ENCODE data around the gene IQCK. TPM values are rescaled to one million over a fixed set of nuclear protein-coding genes. Genes with fewer than 3 reads are reported as not detected.

The IQCK gene
- total and polyA plus RNA-seq, 2 donors (not counting 1 experiment from before 2014, with no cell fraction given) = 4.6 to 9.9 TPM

DNA sequence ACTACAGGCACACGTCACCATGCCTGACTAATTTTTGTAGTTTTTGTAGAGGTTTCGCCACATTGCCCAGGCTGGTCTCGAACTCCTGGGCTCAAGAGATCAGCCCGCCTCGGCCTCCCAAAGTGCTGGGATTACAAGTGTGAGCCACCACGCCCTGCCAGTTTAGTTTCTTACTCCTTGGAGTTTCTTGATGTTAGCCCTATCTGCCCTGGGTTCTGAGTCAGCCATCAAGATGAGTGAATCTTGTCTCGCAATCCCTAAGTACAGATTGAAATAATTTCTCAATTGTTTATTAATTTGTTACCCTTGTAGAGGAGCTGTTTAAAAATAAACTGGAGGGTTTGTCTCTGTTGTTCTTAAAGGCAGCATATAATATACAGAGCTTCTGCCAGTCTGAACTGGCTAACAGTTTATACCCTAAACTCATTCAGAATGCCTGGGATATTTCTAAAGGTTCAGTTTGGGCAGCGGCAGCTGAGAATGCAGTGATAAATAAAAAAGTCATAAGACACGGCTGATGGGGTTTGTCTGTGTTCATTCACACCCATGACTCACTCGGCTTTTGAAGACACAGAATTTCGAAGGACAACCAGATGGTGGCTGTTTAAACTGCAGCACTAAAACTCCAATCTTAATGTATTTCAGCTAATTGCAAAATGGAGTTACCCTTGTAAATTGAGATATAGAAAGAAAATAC lies 127.0 kb downstream of the IQCK start:
- TF ChIP-seq EZH2 (IDR thresholded peaks at IDR 0.05; ENCODE audit: low read length, missing control alignments) = no peak
- TF ChIP-seq, protein P1, sequence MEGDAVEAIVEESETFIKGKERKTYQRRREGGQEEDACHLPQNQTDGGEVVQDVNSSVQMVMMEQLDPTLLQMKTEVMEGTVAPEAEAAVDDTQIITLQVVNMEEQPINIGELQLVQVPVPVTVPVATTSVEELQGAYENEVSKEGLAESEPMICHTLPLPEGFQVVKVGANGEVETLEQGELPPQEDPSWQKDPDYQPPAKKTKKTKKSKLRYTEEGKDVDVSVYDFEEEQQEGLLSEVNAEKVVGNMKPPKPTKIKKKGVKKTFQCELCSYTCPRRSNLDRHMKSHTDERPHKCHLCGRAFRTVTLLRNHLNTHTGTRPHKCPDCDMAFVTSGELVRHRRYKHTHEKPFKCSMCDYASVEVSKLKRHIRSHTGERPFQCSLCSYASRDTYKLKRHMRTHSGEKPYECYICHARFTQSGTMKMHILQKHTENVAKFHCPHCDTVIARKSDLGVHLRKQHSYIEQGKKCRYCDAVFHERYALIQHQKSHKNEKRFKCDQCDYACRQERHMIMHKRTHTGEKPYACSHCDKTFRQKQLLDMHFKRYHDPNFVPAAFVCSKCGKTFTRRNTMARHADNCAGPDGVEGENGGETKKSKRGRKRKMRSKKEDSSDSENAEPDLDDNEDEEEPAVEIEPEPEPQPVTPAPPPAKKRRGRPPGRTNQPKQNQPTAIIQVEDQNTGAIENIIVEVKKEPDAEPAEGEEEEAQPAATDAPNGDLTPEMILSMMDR (conservative IDR thresholded peaks at IDR 0.05 in 1 of 2, IDR thresholded peaks at IDR 0.05 in 1 of 2; ENCODE audit: low read depth in 1 of 2, low read length in 2 of 2) = no peak
- Histone ChIP-seq H3K79me2 (ENCODE audit: control insufficient read depth, insufficient read depth, low read length) (no peaks in the 10 kb centered on the region), H3K9me3 (ENCODE audit: control insufficient read depth, insufficient read depth, low read depth, low read length) (no peaks in the 10 kb centered on the region), H3K4me1 (ENCODE audit: control insufficient read depth, extremely low read depth, insufficient read depth, low read length) (no peaks in the 10 kb centered on the region), H4K20me1 (ENCODE audit: control insufficient read depth, extremely low read depth, insufficient read depth, low read length) (no peaks in the 10 kb centered on the region), H3K9ac (ENCODE audit: insufficient read depth, low read length) (no peak overlapping the region), H3K27me3 (ENCODE audit: control insufficient read depth, insufficient read depth, low read length) (no peaks in the 10 kb centered on the region), H3K4me2 (ENCODE audit: extremely low read depth, insufficient read depth, low read length) (peak overlapping the region; percentile 30), H2AFZ (ENCODE audit: low read length) (no peak overlapping the region), H3K36me3 (ENCODE audit: control insufficient read depth, insufficient read depth, low read length) (no peaks in the 10 kb centered on the region), H3K27ac (ENCODE audit: insufficient read depth, low read length) (peak overlapping the region; percentile 6), H3K4me3 (replicated peaks in 1 of 4; ENCODE audit: control extremely low read depth in 1 of 4, insufficient read depth in 1 of 4, low read depth in 3 of 4, low read length in 4 of 4) (no peak overlapping the region)
- peak; percentile 86 to 87 for DNase-seq (ENCODE audit: low read depth in 2 of 2)

DNA sequence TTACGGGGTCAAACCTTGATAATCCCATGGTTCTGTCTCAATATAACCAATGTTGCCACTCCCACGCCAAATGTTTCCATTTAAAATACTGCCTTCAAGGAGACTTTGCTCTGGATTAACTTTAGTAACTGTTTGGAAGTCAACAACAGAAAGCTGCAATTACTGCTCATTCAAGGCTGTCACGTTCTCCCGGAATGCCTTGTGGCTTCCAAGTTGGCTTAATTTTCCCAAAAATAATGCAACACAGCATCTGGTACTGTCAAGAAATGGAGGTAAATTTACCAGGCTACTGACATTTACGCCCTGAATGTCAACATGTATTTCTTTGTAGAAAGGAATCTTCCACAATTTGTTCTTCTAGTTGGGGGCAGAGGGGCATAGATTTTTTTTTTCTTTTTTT lies 128.4 kb downstream of the IQCK start:
- H3K4me3 ChIP-seq (replicated peaks in 1 of 4; ENCODE audit: control extremely low read depth in 1 of 4, insufficient read depth in 1 of 4, low read depth in 3 of 4, low read length in 4 of 4) = no peak overlapping the region
- no peak for DNase-seq (ENCODE audit: low read depth in 2 of 2)
- H3K36me3 ChIP-seq (ENCODE audit: control insufficient read depth, insufficient read depth, low read length) = no peaks in the 10 kb centered on the region
- H3K27me3 ChIP-seq (ENCODE audit: control insufficient read depth, insufficient read depth, low read length) = no peaks in the 10 kb centered on the region
- H3K4me1 ChIP-seq (ENCODE audit: control insufficient read depth, extremely low read depth, insufficient read depth, low read length) = no peaks in the 10 kb centered on the region
- no peak overlapping the region for H3K27ac ChIP-seq (ENCODE audit: insufficient read depth, low read length)
- H3K9me3 ChIP-seq (ENCODE audit: control insufficient read depth, insufficient read depth, low read depth, low read length) = no peaks in the 10 kb centered on the region
- H3K4me2 ChIP-seq (ENCODE audit: extremely low read depth, insufficient read depth, low read length) = no peak overlapping the region
- H4K20me1 ChIP-seq (ENCODE audit: control insufficient read depth, extremely low read depth, insufficient read depth, low read length) = no peaks in the 10 kb centered on the region
- no peaks in the 10 kb centered on the region for H3K79me2 ChIP-seq (ENCODE audit: control insufficient read depth, insufficient read depth, low read length)
- no peak for TF ChIP-seq EZH2 (IDR thresholded peaks at IDR 0.05; ENCODE audit: low read length, missing control alignments)
- TF ChIP-seq, protein P1 (conservative IDR thresholded peaks at IDR 0.05 in 1 of 2, IDR thresholded peaks at IDR 0.05 in 1 of 2; ENCODE audit: low read depth in 1 of 2, low read length in 2 of 2) = no peak
- no peak overlapping the region for H2AFZ ChIP-seq (ENCODE audit: low read length)
- H3K9ac ChIP-seq (ENCODE audit: insufficient read depth, low read length) = no peak overlapping the region

DNA sequence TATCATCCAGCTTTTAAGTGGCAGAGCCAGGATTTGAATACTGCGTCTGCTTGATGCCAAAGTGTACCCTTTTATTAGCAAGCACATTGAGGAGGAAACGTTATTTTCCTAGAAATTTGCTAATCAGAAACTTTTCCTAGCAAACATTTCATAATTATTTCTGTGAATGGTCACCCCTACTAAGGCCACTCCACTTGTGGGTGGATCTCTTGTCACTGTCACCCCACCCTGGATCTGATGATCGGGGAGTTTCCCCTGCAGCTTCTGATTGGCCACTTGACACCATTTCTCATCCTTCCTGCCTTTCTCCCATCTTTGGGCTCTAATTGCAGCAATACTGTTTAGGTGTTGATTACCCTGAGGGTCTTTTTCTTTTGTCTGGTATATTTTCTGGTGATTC lies 130.7 kb downstream of the IQCK start:
- Histone ChIP-seq H3K9ac (ENCODE audit: insufficient read depth, low read length) (no peak overlapping the region), H3K9me3 (ENCODE audit: control insufficient read depth, insufficient read depth, low read depth, low read length) (no peaks in the 10 kb centered on the region), H3K4me2 (ENCODE audit: extremely low read depth, insufficient read depth, low read length) (no peak overlapping the region), H3K27ac (ENCODE audit: insufficient read depth, low read length) (no peak overlapping the region), H3K4me3 (replicated peaks in 1 of 4; ENCODE audit: control extremely low read depth in 1 of 4, insufficient read depth in 1 of 4, low read depth in 3 of 4, low read length in 4 of 4) (no peak overlapping the region), H3K4me1 (ENCODE audit: control insufficient read depth, extremely low read depth, insufficient read depth, low read length) (no peaks in the 10 kb centered on the region), H3K36me3 (ENCODE audit: control insufficient read depth, insufficient read depth, low read length) (no peaks in the 10 kb centered on the region), H4K20me1 (ENCODE audit: control insufficient read depth, extremely low read depth, insufficient read depth, low read length) (no peaks in the 10 kb centered on the region), H3K27me3 (ENCODE audit: control insufficient read depth, insufficient read depth, low read length) (no peaks in the 10 kb centered on the region), H2AFZ (ENCODE audit: low read length) (no peak overlapping the region), H3K79me2 (ENCODE audit: control insufficient read depth, insufficient read depth, low read length) (no peaks in the 10 kb centered on the region)
- no peak for TF ChIP-seq EZH2 (IDR thresholded peaks at IDR 0.05; ENCODE audit: low read length, missing control alignments)
- TF ChIP-seq, protein P1 (conservative IDR thresholded peaks at IDR 0.05 in 1 of 2, IDR thresholded peaks at IDR 0.05 in 1 of 2; ENCODE audit: low read depth in 1 of 2, low read length in 2 of 2) = no peak
- DNase-seq (ENCODE audit: low read depth in 2 of 2) = no peak

Measured in fibroblast of lung (primary cell).